Endometrial microvascular endothelial cells (primary cell): Measurements from ENCODE around the gene MCCD1. TPM values are rescaled to one million over a fixed set of nuclear protein-coding genes. Genes with fewer than 3 reads are reported as not detected.

Source experiments
- in situ Hi-C: cut with HindIII; loops from 2 replicates; pipeline ENCODE4 v1.10.0; 2017; ENCODE audit warnings: low sequenced_read_pairs, low pct_unique_long_range_greater_than_20kb; ENCODE audit errors: inconsistent ontology term
- total RNA-seq: library from RNA; depleted of rRNA; stranded (reverse); fragments of >200 nt; gene quantifications from one replicate; pipeline ENCODE4 v1.2.3, GENCODE V29; 2015; ENCODE audit errors: inconsistent ontology term

The MCCD1 gene
- total RNA-seq, 1 donor from 2014 or later, result not detected

DNA sequence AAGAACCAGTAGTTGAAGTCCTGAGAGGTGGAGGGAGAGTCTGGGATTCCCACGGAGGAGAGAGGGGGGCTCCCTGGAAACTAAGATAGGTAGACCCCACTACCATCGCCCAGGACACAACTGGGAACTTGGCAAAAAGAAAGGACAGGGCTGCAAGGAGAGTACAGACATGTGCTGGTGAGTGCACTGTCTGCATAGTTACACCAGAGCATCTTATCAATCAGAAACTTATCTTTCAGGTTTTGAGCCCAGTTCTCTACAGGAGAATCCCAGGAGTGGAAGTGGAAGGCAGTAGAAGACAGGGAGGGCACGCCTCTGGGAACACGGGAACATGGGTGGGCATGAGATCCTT lies 30.8 kb downstream of the MCCD1 start:
- in situ Hi-C loops, result no loop called here

DNA sequence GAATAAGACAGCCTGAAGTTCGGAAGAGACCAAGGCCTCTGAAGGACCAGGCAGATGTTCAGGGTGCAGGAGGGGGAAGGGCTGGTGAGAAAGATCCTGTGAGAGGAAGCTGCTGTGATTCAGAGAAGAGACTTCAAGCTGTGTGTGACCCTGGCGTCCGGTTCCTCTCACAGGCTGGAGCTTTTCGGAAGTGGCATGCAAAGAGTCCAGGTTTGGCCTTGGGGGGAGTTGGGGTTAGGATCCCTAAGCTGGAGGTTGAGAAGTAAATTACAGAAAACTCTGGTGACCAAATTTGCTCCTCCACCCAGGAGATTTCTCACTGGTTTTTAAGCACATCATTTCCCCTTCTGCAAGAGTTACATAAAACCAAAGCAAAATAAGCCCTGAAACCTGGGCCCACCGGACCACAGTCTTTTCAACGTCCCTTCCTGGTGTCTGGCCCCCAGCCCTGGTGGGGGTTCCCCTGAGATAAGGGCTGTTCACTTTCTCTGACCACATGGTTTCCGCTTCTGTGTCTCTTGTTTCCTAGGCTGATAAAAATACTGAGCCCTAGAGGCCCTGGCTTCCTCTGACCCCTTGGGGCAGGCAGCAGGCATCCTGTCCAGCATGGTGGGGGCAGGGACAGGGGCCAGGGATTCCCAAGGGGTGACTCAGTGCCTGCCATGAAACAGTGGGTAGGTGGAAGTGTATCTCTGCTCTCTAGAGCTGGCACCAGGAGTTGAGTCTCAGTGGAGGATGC lies 31.4 kb downstream of the MCCD1 start:
- in situ Hi-C loops, result no loop called here

DNA sequence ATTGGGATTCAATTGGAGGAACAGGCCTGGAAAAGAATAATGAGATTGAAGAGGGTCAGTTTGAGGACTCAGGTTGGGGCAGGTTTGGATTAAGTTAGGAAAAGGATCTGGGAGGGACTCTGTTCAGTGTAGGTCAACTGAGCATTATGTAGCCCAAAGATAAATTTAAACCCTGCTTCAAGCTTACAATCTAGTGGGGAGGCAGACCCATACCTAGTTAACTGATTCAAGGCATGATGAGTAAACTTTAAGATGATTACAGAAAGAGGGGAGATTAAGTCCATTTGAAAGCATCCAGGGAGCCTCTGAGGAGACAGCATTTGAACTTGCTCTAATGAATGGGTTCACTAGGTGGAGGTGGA lies 31.9 kb downstream of the MCCD1 start:
- in situ Hi-C loops, result no loop called here

DNA sequence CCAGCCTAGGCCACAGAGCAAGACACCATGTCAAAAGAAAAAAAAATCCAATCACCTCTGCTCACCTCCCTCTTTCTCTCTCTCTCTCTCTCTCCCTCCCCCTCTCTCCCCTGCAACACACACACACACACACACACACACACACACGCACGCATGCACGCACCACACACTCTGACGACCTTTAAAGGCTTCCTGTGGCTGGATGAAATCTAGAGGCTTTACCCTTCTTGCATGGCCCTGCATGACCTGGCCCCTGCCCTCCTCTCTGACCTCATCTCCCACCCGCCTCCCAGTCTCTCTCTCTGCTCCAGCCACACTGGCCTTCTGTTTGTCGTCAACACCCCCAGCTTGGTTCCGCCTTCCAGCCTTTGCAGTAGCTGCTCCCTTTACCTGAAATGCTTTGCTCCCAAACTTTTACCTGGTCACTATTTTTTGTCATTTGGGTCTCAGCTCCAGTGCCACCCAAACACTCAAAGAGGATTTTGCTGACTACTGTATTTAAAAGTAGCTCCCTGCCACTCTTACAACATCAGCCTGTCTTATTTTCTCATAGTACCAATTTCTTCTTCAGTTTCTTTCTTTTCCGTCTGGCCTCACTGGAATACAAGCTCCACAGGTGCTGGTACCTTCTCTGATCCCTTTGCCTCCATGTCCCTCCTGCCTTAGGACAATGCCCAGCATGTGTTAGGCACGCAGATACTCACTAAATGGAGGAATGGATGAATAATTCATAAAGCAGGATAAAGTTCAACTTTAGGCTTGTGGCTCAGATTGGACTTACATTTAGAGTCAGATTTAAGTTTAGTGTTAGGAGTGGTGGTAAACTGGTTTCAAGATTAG lies 39.0 kb downstream of the MCCD1 start:
- in situ Hi-C loops, result no loop called here

DNA sequence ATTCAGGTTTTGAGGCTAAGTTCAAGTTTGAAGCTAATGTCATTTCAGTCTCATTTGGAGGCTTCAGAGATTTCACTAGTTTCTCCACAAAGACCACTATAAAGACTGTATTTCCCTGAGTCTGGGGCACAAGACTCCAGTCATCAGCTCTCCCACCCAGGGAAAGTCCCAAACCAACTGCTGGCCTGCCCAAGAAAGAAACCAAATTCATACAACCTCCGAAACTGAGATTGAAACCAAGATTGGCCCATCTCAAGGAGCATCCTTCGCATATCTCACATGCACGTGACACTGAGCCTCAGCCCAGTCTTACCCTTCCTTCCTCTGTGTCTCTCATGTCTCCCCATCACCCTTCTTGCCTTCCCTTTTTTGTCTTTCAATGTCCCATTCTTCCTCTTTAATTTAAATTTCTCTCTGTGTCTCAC lies 39.8 kb downstream of the MCCD1 start:
- in situ Hi-C loops, result no loop called here

DNA sequence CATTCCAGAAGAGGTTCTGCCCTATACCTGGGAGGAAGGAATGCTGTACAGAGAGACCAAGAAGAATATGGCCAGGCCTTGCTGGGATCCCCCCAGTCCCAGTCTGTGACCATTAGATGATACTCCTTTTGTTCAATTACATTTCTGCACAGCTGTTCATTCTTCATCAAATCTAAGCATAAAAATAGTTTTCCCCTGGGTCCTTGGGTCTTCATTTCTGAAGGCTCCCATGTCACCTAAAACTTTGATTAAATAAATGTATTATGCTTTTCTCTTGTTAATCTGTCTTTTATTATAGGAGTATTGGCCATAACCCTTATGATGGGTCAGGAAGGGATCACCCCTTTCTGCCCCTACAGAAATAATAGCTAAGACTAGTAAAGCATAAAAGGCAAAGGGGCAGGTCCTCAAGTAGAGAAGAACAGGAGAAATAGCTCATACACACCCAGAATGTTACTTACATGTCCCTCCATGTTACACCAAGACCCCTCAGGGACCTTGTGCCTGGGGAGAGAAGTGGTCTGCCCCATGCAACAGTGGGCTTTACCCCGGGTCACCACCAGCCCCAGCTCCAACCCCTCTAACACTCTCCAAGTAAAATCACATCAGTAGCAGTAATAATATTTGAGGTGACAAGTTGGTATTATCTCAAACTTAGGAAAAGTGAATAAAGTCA lies 41.2 kb downstream of the MCCD1 start:
- in situ Hi-C loops, result no loop called here

DNA sequence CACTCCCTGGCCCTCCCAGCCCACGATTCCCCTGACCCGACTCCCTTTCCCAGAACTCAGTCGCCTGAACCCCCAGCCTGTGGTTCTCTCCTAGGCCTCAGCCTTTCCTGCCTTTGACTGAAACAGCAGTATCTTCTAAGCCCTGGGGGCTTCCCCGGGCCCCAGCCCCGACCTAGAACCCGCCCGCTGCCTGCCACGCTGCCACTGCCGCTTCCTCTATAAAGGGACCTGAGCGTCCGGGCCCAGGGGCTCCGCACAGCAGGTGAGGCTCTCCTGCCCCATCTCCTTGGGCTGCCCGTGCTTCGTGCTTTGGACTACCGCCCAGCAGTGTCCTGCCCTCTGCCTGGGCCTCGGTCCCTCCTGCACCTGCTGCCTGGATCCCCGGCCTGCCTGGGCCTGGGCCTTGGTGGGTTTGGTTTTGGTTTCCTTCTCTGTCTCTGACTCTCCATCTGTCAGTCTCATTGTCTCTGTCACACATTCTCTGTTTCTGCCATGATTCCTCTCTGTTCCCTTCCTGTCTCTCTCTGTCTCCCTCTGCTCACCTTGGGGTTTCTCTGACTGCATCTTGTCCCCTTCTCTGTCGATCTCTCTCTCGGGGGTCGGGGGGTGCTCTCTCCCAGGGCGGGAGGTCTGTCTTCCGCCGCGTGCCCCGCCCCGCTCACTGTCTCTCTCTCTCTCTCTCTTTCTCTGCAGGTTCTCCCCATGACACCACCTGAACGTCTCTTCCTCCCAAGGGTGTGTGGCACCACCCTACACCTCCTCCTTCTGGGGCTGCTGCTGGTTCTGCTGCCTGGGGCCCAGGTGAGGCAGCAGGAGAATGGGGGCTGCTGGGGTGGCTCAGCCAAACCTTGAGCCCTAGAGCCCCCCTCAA lies 43.5 kb downstream of the MCCD1 start, which contains the start of gene LTA:
LTA (plus strand) TSS at position 249 of the 871 bp plus-strand sequence; CDS start at position 703, 454 bp downstream.
- in situ Hi-C loops, result no loop called here

DNA sequence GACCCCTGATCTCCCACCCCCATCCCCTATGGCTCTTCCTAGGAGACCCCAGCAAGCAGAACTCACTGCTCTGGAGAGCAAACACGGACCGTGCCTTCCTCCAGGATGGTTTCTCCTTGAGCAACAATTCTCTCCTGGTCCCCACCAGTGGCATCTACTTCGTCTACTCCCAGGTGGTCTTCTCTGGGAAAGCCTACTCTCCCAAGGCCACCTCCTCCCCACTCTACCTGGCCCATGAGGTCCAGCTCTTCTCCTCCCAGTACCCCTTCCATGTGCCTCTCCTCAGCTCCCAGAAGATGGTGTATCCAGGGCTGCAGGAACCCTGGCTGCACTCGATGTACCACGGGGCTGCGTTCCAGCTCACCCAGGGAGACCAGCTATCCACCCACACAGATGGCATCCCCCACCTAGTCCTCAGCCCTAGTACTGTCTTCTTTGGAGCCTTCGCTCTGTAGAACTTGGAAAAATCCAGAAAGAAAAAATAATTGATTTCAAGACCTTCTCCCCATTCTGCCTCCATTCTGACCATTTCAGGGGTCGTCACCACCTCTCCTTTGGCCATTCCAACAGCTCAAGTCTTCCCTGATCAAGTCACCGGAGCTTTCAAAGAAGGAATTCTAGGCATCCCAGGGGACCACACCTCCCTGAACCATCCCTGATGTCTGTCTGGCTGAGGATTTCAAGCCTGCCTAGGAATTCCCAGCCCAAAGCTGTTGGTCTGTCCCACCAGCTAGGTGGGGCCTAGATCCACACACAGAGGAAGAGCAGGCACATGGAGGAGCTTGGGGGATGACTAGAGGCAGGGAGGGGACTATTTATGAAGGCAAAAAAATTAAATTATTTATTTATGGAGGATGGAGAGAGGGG lies 44.7 kb downstream of the MCCD1 start:
- in situ Hi-C loops, result no loop called here

DNA sequence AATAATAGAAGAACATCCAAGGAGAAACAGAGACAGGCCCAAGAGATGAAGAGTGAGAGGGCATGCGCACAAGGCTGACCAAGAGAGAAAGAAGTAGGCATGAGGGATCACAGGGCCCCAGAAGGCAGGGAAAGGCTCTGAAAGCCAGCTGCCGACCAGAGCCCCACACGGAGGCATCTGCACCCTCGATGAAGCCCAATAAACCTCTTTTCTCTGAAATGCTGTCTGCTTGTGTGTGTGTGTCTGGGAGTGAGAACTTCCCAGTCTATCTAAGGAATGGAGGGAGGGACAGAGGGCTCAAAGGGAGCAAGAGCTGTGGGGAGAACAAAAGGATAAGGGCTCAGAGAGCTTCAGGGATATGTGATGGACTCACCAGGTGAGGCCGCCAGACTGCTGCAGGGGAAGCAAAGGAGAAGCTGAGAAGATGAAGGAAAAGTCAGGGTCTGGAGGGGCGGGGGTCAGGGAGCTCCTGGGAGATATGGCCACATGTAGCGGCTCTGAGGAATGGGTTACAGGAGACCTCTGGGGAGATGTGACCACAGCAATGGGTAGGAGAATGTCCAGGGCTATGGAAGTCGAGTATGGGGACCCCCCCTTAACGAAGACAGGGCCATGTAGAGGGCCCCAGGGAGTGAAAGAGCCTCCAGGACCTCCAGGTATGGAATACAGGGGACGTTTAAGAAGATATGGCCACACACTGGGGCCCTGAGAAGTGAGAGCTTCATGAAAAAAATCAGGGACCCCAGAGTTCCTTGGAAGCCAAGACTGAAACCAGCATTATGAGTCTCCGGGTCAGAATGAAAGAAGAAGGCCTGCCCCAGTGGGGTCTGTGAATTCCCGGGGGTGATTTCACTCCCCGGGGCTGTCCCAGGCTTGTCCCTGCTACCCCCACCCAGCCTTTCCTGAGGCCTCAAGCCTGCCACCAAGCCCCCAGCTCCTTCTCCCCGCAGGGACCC lies 45.6 kb downstream of the MCCD1 start:
- in situ Hi-C loops, result no loop called here

DNA sequence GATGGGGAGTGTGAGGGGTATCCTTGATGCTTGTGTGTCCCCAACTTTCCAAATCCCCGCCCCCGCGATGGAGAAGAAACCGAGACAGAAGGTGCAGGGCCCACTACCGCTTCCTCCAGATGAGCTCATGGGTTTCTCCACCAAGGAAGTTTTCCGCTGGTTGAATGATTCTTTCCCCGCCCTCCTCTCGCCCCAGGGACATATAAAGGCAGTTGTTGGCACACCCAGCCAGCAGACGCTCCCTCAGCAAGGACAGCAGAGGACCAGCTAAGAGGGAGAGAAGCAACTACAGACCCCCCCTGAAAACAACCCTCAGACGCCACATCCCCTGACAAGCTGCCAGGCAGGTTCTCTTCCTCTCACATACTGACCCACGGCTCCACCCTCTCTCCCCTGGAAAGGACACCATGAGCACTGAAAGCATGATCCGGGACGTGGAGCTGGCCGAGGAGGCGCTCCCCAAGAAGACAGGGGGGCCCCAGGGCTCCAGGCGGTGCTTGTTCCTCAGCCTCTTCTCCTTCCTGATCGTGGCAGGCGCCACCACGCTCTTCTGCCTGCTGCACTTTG lies 46.7 kb downstream of the MCCD1 start, which contains the start of gene TNF:
TNF (plus strand) TSS at position 231 of the 567 bp plus-strand sequence; CDS start at position 408, 177 bp downstream.
- in situ Hi-C loops, result no loop called here

DNA sequence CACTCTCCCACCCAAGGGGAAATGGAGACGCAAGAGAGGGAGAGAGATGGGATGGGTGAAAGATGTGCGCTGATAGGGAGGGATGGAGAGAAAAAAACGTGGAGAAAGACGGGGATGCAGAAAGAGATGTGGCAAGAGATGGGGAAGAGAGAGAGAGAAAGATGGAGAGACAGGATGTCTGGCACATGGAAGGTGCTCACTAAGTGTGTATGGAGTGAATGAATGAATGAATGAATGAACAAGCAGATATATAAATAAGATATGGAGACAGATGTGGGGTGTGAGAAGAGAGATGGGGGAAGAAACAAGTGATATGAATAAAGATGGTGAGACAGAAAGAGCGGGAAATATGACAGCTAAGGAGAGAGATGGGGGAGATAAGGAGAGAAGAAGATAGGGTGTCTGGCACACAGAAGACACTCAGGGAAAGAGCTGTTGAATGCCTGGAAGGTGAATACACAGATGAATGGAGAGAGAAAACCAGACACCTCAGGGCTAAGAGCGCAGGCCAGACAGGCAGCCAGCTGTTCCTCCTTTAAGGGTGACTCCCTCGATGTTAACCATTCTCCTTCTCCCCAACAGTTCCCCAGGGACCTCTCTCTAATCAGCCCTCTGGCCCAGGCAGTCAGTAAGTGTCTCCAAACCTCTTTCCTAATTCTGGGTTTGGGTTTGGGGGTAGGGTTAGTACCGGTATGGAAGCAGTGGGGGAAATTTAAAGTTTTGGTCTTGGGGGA lies 47.4 kb downstream of the MCCD1 start:
- in situ Hi-C loops, result no loop called here

DNA sequence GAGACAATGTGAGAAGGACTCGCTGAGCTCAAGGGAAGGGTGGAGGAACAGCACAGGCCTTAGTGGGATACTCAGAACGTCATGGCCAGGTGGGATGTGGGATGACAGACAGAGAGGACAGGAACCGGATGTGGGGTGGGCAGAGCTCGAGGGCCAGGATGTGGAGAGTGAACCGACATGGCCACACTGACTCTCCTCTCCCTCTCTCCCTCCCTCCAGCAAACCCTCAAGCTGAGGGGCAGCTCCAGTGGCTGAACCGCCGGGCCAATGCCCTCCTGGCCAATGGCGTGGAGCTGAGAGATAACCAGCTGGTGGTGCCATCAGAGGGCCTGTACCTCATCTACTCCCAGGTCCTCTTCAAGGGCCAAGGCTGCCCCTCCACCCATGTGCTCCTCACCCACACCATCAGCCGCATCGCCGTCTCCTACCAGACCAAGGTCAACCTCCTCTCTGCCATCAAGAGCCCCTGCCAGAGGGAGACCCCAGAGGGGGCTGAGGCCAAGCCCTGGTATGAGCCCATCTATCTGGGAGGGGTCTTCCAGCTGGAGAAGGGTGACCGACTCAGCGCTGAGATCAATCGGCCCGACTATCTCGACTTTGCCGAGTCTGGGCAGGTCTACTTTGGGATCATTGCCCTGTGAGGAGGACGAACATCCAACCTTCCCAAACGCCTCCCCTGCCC lies 48.3 kb downstream of the MCCD1 start:
- in situ Hi-C loops, result no loop called here

DNA sequence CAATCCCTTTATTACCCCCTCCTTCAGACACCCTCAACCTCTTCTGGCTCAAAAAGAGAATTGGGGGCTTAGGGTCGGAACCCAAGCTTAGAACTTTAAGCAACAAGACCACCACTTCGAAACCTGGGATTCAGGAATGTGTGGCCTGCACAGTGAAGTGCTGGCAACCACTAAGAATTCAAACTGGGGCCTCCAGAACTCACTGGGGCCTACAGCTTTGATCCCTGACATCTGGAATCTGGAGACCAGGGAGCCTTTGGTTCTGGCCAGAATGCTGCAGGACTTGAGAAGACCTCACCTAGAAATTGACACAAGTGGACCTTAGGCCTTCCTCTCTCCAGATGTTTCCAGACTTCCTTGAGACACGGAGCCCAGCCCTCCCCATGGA lies 48.8 kb downstream of the MCCD1 start:
- in situ Hi-C loops, result no loop called here

DNA sequence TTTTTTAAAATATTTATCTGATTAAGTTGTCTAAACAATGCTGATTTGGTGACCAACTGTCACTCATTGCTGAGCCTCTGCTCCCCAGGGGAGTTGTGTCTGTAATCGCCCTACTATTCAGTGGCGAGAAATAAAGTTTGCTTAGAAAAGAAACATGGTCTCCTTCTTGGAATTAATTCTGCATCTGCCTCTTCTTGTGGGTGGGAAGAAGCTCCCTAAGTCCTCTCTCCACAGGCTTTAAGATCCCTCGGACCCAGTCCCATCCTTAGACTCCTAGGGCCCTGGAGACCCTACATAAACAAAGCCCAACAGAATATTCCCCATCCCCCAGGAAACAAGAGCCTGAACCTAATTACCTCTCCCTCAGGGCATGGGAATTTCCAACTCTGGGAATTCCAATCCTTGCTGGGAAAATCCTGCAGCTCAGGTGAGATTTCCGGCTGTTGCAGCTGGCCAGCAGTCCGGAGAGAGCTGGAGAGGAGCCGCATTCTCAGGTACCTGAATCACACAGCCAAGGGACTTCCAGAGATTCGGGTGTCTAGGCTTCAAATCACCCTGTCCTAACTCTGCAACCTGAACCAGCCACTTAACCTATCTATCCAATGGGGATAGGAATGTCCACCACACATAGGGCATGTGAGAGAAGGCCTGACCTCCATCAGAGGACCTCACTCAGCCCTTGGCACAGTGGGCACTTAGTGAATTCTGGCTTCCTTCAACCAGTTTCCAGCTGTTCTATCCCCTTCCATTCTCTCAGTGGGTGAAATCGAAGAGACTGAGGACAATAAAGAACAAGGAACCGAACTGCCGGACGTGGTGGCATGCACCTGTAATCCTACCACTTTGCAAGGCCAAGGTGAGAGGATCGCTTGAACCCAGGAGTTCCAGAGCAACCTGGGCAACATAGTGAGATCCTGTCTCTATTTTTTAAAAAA lies 49.7 kb downstream of the MCCD1 start:
- in situ Hi-C loops, result no loop called here
